ENCODE results near the gene AJM1.
"Not testable (repeated sequence)": the region's sequence is repeated elsewhere in the genome, so short reads cannot be mapped to it uniquely, and the experiment has no call there.

AJM1 gene

GRCh38 chr9:136831720-136832104, 10.6 kb upstream of the AJM1 start:
- no peak for DNase-seq

GRCh38 chr9:136832581-136832980, 9.7 kb upstream of the AJM1 start:
- no peak for DNase-seq

- not testable (repeated sequence) for DNase-seq
Measured at GRCh38 chr9:136833381-136834048, 8.8 kb upstream of the AJM1 start.

- no peak for DNase-seq
Measured at GRCh38 chr9:136835162-136835931, 6.9 kb upstream of the AJM1 start.

GRCh38 chr9:136835932-136836904, 6.1 kb upstream of the AJM1 start:
- no peak for DNase-seq

- DNase-seq, result no peak
Measured at GRCh38 chr9:136837146-136837855, 5.0 kb upstream of the AJM1 start.

- DNase-seq, result not testable (repeated sequence)
Measured at GRCh38 chr9:136837856-136838277, 4.4 kb upstream of the AJM1 start.

GRCh38 chr9:136838314-136839228, 3.7 kb upstream of the AJM1 start:
- DNase-seq, result no peak

- DNase-seq, result no peak
Measured at GRCh38 chr9:136839229-136840139, 2.8 kb upstream of the AJM1 start.

GRCh38 chr9:136840140-136840876, 2.0 kb upstream of the AJM1 start:
- no peak for DNase-seq

- DNase-seq, result no peak
Measured at GRCh38 chr9:136840877-136841645, 1.2 kb upstream of the AJM1 start.

GRCh38 chr9:136841646-136842379, 465 bp upstream of the AJM1 start:
- not testable (repeated sequence) for DNase-seq

GRCh38 chr9:136843159-136843800, 1.0 kb downstream of the AJM1 start:
- not testable (repeated sequence) for DNase-seq

GRCh38 chr9:136843801-136844740, 1.8 kb downstream of the AJM1 start:
- peak; percentile 74 for DNase-seq

GRCh38 chr9:136844761-136845464, 2.6 kb downstream of the AJM1 start:
- peak; percentile 42 for DNase-seq

All from activated T-cell treated with anti-CD3 and anti-CD28 coated beads, Interleukin-2, amount 50 U/mL, for 1 hour (primary cell).